ENCODE data around the gene CUL5.

DNA sequence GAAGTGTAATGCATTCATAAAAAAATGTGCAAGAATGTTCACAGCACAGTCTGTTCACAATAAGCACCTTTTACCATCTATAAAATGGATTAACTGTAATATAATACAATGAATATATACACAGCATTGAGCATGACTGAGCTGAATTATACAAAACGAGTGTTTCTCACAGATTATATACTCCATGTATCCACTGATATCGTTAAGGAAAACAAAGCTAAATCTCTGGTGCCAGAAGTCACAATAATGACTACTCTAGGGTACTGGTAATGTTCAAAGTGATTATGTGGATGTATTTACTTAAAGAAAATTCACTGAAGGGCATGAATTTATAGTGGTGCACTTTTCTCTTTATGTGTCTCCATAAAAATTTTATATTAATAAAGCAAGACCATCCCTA lies 145.9 kb downstream of the CUL5 start:
- TF ChIP-seq FOXM1 (IDR thresholded peaks at IDR 0.05; ENCODE audit: low read depth): no peak
- TF ChIP-seq, protein P1, sequence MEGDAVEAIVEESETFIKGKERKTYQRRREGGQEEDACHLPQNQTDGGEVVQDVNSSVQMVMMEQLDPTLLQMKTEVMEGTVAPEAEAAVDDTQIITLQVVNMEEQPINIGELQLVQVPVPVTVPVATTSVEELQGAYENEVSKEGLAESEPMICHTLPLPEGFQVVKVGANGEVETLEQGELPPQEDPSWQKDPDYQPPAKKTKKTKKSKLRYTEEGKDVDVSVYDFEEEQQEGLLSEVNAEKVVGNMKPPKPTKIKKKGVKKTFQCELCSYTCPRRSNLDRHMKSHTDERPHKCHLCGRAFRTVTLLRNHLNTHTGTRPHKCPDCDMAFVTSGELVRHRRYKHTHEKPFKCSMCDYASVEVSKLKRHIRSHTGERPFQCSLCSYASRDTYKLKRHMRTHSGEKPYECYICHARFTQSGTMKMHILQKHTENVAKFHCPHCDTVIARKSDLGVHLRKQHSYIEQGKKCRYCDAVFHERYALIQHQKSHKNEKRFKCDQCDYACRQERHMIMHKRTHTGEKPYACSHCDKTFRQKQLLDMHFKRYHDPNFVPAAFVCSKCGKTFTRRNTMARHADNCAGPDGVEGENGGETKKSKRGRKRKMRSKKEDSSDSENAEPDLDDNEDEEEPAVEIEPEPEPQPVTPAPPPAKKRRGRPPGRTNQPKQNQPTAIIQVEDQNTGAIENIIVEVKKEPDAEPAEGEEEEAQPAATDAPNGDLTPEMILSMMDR (IDR thresholded peaks at IDR 0.05): no peak
- TF ChIP-seq, protein P2, sequence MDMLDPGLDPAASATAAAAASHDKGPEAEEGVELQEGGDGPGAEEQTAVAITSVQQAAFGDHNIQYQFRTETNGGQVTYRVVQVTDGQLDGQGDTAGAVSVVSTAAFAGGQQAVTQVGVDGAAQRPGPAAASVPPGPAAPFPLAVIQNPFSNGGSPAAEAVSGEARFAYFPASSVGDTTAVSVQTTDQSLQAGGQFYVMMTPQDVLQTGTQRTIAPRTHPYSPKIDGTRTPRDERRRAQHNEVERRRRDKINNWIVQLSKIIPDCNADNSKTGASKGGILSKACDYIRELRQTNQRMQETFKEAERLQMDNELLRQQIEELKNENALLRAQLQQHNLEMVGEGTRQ (IDR thresholded peaks at IDR 0.05; ENCODE audit: borderline replicate concordance, low read depth, low read length): no peak
